H1 (cell line): ENCODE results near the gene GALNT9. TPM values are rescaled to one million over a fixed set of nuclear protein-coding genes. Genes with fewer than 3 reads are reported as not detected.

Source experiments
- CTCF ChIA-PET: fragments of 300-600 bp; sonication (Branson Sonifier 250); formaldehyde crosslinking; loops from one replicate; lab custom pipeline; 2021; ENCODE audit not compliant: partially characterized antibody; lab: Charles Lee
- POLR2A ChIA-PET: fragments of 300-600 bp; sonication (Branson Sonifier 250); formaldehyde crosslinking; loops from one replicate; lab custom pipeline; 2021; ENCODE audit warnings: inconsistent platforms; ENCODE audit not compliant: partially characterized antibody; lab: Charles Lee
- DNase-seq, 2 experiments: peaks; one replicate each; pipeline versions ENCODE4 v3.0.0 to v3.0.0-alpha.2; 2010 to 2022; ENCODE audit warnings: low spot score in 2 of 2, low read depth in 1 of 2, mixed read lengths in 1 of 2
- FAIRE-seq: peaks from 2 replicates; lab custom pipeline; 2011; peaks lifted over from hg19 to GRCh38; lab: Jason Lieb, UNC
- H2AFZ ChIP-seq: 2 replicates; pipeline ENCODE4 v1.8.1; 2012; ENCODE audit warnings: low read length, inconsistent platforms
- H2AK5ac ChIP-seq: 2 replicates; pipeline ENCODE4 v1.6.1; 2013; ENCODE audit warnings: low read depth, low read length
- H2BK120ac ChIP-seq: replicated peaks from 2 replicates; pipeline ENCODE3; 2013; ENCODE audit warnings: low read depth, low read length, inconsistent platforms
- H2BK12ac ChIP-seq: 2 replicates; pipeline ENCODE4 v1.6.1; 2013; ENCODE audit warnings: low read depth, low read length
- H2BK15ac ChIP-seq: 2 replicates; pipeline ENCODE4 v1.6.1; 2013; ENCODE audit warnings: low read length
- H2BK20ac ChIP-seq: 2 replicates; pipeline ENCODE4 v1.6.1; 2013; ENCODE audit warnings: low read length
- H2BK5ac ChIP-seq: 2 replicates; pipeline ENCODE4 v1.6.1; 2013; ENCODE audit warnings: low read depth, low read length
- H3K14ac ChIP-seq: 2 replicates; pipeline ENCODE4 v1.6.1; 2013; ENCODE audit warnings: inconsistent platforms; ENCODE audit not compliant: insufficient read length
- H3K18ac ChIP-seq: 2 replicates; pipeline ENCODE4 v1.6.1; 2013; ENCODE audit warnings: low read length; ENCODE audit errors: extremely low read depth
- H3K23ac ChIP-seq: 2 replicates; pipeline ENCODE4 v1.6.1; 2013; ENCODE audit warnings: inconsistent platforms; ENCODE audit not compliant: insufficient read length
- H3K23me2 ChIP-seq: 2 replicates; pipeline ENCODE4 v1.6.1; 2013; ENCODE audit warnings: low read depth, low read length
- H3K27ac ChIP-seq: 2 replicates; pipeline ENCODE4 v1.6.1; 2011; ENCODE audit warnings: low read depth, low read length, inconsistent platforms
- H3K27me3 ChIP-seq, 4 experiments: replicated peaks in 1 of 4; 1 replicate in 1 of 4; 2 replicates in 3 of 4; pipeline versions ENCODE4 v1.6.1 to v1.8.1; 2011 to 2013; ENCODE audit warnings: low read length in 3 of 4, mild to moderate bottlenecking in 3 of 4, inconsistent platforms in 2 of 4, mixed read lengths in 2 of 4, moderate library complexity in 1 of 4; ENCODE audit not compliant: control insufficient read depth in 3 of 4, insufficient read depth in 3 of 4; ENCODE audit errors: extremely low read depth in 1 of 4
- H3K36me3 ChIP-seq, 4 experiments: 2 replicates each; pipeline versions ENCODE4 v1.6.1 to v1.8.1; 2011 to 2013; ENCODE audit warnings: mild to moderate bottlenecking in 4 of 4, low read length in 3 of 4, moderate library complexity in 2 of 4, control low read depth in 1 of 4, inconsistent platforms in 1 of 4; ENCODE audit not compliant: insufficient read depth in 4 of 4, control insufficient read depth in 2 of 4
- H3K4ac ChIP-seq: replicated peaks from 2 replicates; pipeline ENCODE3; 2013; ENCODE audit warnings: low read length, low read depth, mixed read lengths, inconsistent platforms; ENCODE audit not compliant: insufficient read length
- H3K4me1 ChIP-seq, 4 experiments: replicated peaks in 1 of 4; 1 replicate in 1 of 4; 2 replicates in 3 of 4; pipeline versions ENCODE4 v1.6.1 to v1.8.1; 2011 to 2013; ENCODE audit warnings: low read length in 3 of 4, inconsistent platforms in 2 of 4, mixed read lengths in 1 of 4; ENCODE audit not compliant: insufficient read depth in 4 of 4, control insufficient read depth in 3 of 4
- H3K4me2 ChIP-seq, 2 experiments: 2 replicates each; pipeline versions ENCODE4 v1.6.1 to v1.8.1; 2011 to 2013; ENCODE audit warnings: low read depth in 2 of 2, low read length in 2 of 2, control low read depth in 1 of 2, inconsistent platforms in 1 of 2, mild to moderate bottlenecking in 1 of 2; ENCODE audit not compliant: insufficient read depth in 1 of 2
- H3K4me3 ChIP-seq, 4 experiments: fragments of 200-600, 300-600 bp in 1 of 4; sonication (generic), shearing (Covaris generic), sonication (Bioruptor Twin) in 1 of 4; 2 replicates each; pipeline versions ENCODE4 v1.5.1 to v1.8.1; 2011 to 2016; ENCODE audit warnings: low read length in 4 of 4, low read depth in 3 of 4, control low read depth in 2 of 4, inconsistent platforms in 2 of 4, mild to moderate bottlenecking in 2 of 4, mixed read lengths in 1 of 4, moderate library complexity in 1 of 4; ENCODE audit not compliant: insufficient read depth in 2 of 4; ENCODE audit errors: extremely low read depth in 1 of 4
- H3K56ac ChIP-seq: replicated peaks from 2 replicates; pipeline ENCODE3; 2013; ENCODE audit warnings: low read depth, mild to moderate bottlenecking, mixed read lengths, low read length, inconsistent platforms; ENCODE audit not compliant: insufficient read length
- H3K79me1 ChIP-seq: 2 replicates; pipeline ENCODE4 v1.6.1; 2013; ENCODE audit warnings: low read depth, low read length, control low read depth
- H3K79me2 ChIP-seq, 2 experiments: 2 replicates each; pipeline versions ENCODE4 v1.6.1 to v1.8.1; 2012 to 2013; ENCODE audit warnings: low read length in 2 of 2, mild to moderate bottlenecking in 2 of 2, inconsistent platforms in 1 of 2; ENCODE audit not compliant: insufficient read depth in 2 of 2, control insufficient read depth in 1 of 2
- H3K9ac ChIP-seq, 4 experiments: replicated peaks in 1 of 4; 1 replicate in 1 of 4; 2 replicates in 3 of 4; pipeline versions ENCODE4 v1.6.1 to v1.8.1; 2011 to 2013; ENCODE audit warnings: low read depth in 3 of 4, low read length in 3 of 4, control low read depth in 2 of 4, mild to moderate bottlenecking in 2 of 4, moderate library complexity in 2 of 4, inconsistent platforms in 1 of 4; ENCODE audit errors: extremely low read depth in 1 of 4
- H3K9me3 ChIP-seq, 2 experiments: 2 replicates each; pipeline versions ENCODE4 v1.6.1 to v1.8.1; 2012 to 2013; ENCODE audit warnings: mild to moderate bottlenecking in 2 of 2, moderate library complexity in 2 of 2, control low read depth in 1 of 2, inconsistent platforms in 1 of 2, low read depth in 1 of 2, low read length in 1 of 2, mixed read lengths in 1 of 2; ENCODE audit not compliant: insufficient read depth in 2 of 2
- H4K20me1 ChIP-seq, 2 experiments: replicated peaks in 1 of 2; 2 replicates each; pipeline versions ENCODE3 to v1.8.1; 2011 to 2013; ENCODE audit warnings: inconsistent platforms in 2 of 2, low read length in 2 of 2, mild to moderate bottlenecking in 1 of 2; ENCODE audit not compliant: insufficient read depth in 2 of 2, control insufficient read depth in 1 of 2
- H4K5ac ChIP-seq: 2 replicates; pipeline ENCODE4 v1.6.1; 2013; ENCODE audit warnings: low read length, low read depth, mixed read lengths, inconsistent platforms; ENCODE audit not compliant: insufficient read length
- H4K8ac ChIP-seq: 2 replicates; pipeline ENCODE4 v1.8.0; 2013; ENCODE audit warnings: mild to moderate bottlenecking, moderate library complexity, low read length, inconsistent platforms; ENCODE audit not compliant: insufficient read depth; ENCODE audit errors: extremely low read depth
- H4K91ac ChIP-seq: replicated peaks from 2 replicates; pipeline ENCODE3; 2013; ENCODE audit warnings: low read length, mixed read lengths, inconsistent platforms; ENCODE audit not compliant: insufficient read length
- FOSL1 ChIP-seq: IDR thresholded peaks from 2 replicates; pipeline ENCODE4 v1.6.1; 2011; ENCODE audit warnings: mild to moderate bottlenecking, low read depth, low read length, moderate library complexity; ENCODE audit not compliant: insufficient read depth
- RAD21 ChIP-seq, 2 experiments: IDR thresholded peaks in 1 of 2; conservative IDR thresholded peaks in 1 of 2; 2 replicates each; pipeline ENCODE4 v1.6.1; 2011; ENCODE audit warnings: low read depth in 2 of 2, low read length in 2 of 2, improper control_type of control experiment in 1 of 2, inconsistent platforms in 1 of 2, mild to moderate bottlenecking in 1 of 2, moderate library complexity in 1 of 2
- RBBP5 ChIP-seq: IDR thresholded peaks from 2 replicates; pipeline ENCODE4 v1.7.1; 2012; ENCODE audit warnings: low read depth, mild to moderate bottlenecking, inconsistent platforms, low read length, moderate library complexity, borderline replicate concordance
- RFX5 ChIP-seq: IDR thresholded peaks from 2 replicates; pipeline ENCODE4 v1.6.1; 2011; ENCODE audit warnings: low read depth, low read length, improper control_type of control experiment, borderline replicate concordance
- RNF2 ChIP-seq: fragments of 200-900, 300-1000 bp; sonication (generic); IDR thresholded peaks from 2 replicates; pipeline ENCODE4 v1.7.1; 2016; ENCODE audit warnings: borderline replicate concordance, low read depth, mild to moderate bottlenecking, antibody characterized with exemption, low read length; ENCODE audit not compliant: poor library complexity, severe bottlenecking; ENCODE audit errors: missing control alignments
- SIRT6 ChIP-seq: IDR thresholded peaks from one replicate; pipeline ENCODE4 v1.7.1; 2012; ENCODE audit warnings: low read length, inconsistent platforms
- SP2 ChIP-seq: IDR thresholded peaks from 2 replicates; pipeline ENCODE4 v1.6.1; 2012; ENCODE audit warnings: mild to moderate bottlenecking, low read length, inconsistent platforms
- SUZ12 ChIP-seq: fragments of 200-600 bp; sonication (generic); IDR thresholded peaks from 2 replicates; pipeline ENCODE4 v1.6.1; 2012; ENCODE audit warnings: mild to moderate bottlenecking, inconsistent platforms, low read length, moderate library complexity, mixed read lengths
- TAF7 ChIP-seq: optimal IDR thresholded peaks from 2 replicates; pipeline ENCODE3; 2011; ENCODE audit warnings: low read depth, mild to moderate bottlenecking, inconsistent platforms, low read length, moderate library complexity, borderline replicate concordance
- TEAD4 ChIP-seq: IDR thresholded peaks from 2 replicates; pipeline ENCODE4 v1.6.1; 2012; ENCODE audit warnings: low read depth, low read length, inconsistent platforms, mixed read lengths
- YY1 ChIP-seq: IDR thresholded peaks from 2 replicates; pipeline ENCODE4 v1.6.1; 2011; ENCODE audit warnings: low read depth, mild to moderate bottlenecking, low read length
- ZNF274 ChIP-seq: IDR thresholded peaks from 2 replicates; pipeline ENCODE4 v1.7.0; 2012; ENCODE audit warnings: low read length, borderline replicate concordance; ENCODE audit errors: extremely low read depth
- WGBS, 2 experiments: shearing (Covaris generic) in 1 of 2; methylation state at CpG; one replicate each; pipeline versions ENCODE4 v1.1.6 to v1.1.7; 2013 to 2015; ENCODE audit warnings: low lambda C conversion rate in 2 of 2, mixed read lengths in 2 of 2, inconsistent platforms in 1 of 2, low coverage in 1 of 2, missing lambda C conversion rate in 1 of 2; ENCODE audit not compliant: insufficient replicate concordance in 2 of 2, insufficient coverage in 1 of 2, insufficient read length in 1 of 2; ENCODE audit errors: extremely low coverage in 1 of 2, missing lambda C conversion rate in 1 of 2; 5-methylcytosine and 5-hydroxymethylcytosine counted together
- polyA plus RNA-seq, 7 experiments: library from polyadenylated mRNA; depleted of rRNA in 3 of 7; stranded (reverse) in 5 of 7; unstranded in 2 of 7; fragments of >200 nt in 5 of 7; fragments of 200-250 nt in 2 of 7; gene quantifications; 1 replicate in 5 of 7; 2 replicates in 1 of 7; 4 replicates in 1 of 7; pipeline versions ENCODE4 v1.2.1 to v1.2.3, GENCODE V29; 2011 to 2013; ENCODE audit warnings: missing spikeins in 2 of 7, mixed read lengths in 2 of 7
- total RNA-seq: library from RNA; stranded (reverse); fragmentation: NEBNext Ultra II Directional; extraction: Animal tissue kit (Norgen Biotek cat#: 25700); gene quantifications from 2 replicates; pipeline ENCODE4 v1.2.1, GENCODE V29; 2021

GALNT9 gene
- total and polyA plus RNA-seq, 2 of the 8 experiments (the other 6 are each of a cell fraction or from before 2014, with no cell fraction given) = 2.0 to 3.6 TPM

DNA sequence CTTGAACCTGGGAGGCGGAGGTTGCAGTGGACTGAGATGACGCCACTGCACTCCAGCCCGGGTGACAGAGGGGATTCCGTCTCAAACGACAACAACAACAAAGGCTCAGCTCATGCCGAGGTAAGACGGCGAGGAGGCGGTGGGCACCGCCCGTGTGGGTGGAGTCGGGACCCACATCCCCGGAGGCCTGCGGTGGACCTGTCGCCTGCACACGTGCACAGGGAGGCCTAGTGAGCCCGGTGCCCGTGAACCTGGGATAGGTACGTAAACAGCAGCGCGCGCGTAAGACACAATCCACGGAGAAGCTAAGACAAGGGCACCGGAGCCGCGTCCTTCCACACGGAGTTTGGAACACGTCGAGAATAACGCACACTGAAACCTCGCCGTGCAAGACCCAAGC, 78.7 kb downstream of the GALNT9 start:
- H2BK120ac ChIP-seq = no peak overlapping the region
- H3K36me3 ChIP-seq = no peaks in the 10 kb centered on the region
- DNase-seq = no peak
- H3K18ac ChIP-seq = no peak overlapping the region
- no peak overlapping the region for H2BK20ac ChIP-seq
- no peak overlapping the region for H2BK15ac ChIP-seq
- H3K23me2 ChIP-seq = no peaks in the 10 kb centered on the region
- no peak overlapping the region for H3K4me2 ChIP-seq
- H4K8ac ChIP-seq = no peak overlapping the region
- no peak overlapping the region for H3K9ac ChIP-seq
- POLR2A ChIA-PET = no interaction called here
- H3K79me2 ChIP-seq = no peaks in the 10 kb centered on the region
- TF ChIP-seq RAD21 (IDR thresholded peaks at IDR 0.05 in 1 of 2, conservative IDR thresholded peaks at IDR 0.05 in 1 of 2; ENCODE audit: low read depth in 2 of 2, low read length in 2 of 2) = no peak
- no peak for TF ChIP-seq TAF7
- TF ChIP-seq SP2 = no peak
- no peak for TF ChIP-seq RFX5
- no peak for TF ChIP-seq SUZ12
- no peak for TF ChIP-seq FOSL1
- TF ChIP-seq YY1 = no peak
- TF ChIP-seq SIRT6 = no peak
- no peak for TF ChIP-seq TEAD4
- TF ChIP-seq ZNF274 = no peak
- TF ChIP-seq RNF2 = no peak
- no peak for TF ChIP-seq RBBP5
- TF ChIP-seq, all 59 proteins: peak for 0
- H3K14ac ChIP-seq = no peak overlapping the region
- no peak overlapping the region for H2AFZ ChIP-seq
- H3K23ac ChIP-seq = no peak overlapping the region
- H3K79me1 ChIP-seq = no peaks in the 10 kb centered on the region
- no peak overlapping the region for H2BK5ac ChIP-seq
- no peak overlapping the region for H2BK12ac ChIP-seq
- no peaks in the 10 kb centered on the region for H4K20me1 ChIP-seq
- no peak overlapping the region for H3K4me3 ChIP-seq
- WGBS, 2 experiments = 97% methylated on average over 33 of the region's 33 CpGs; no CpG with 5 or more reads in 1 of the 2 experiments
- H4K91ac ChIP-seq = no peak overlapping the region
- H3K27ac ChIP-seq = no peak overlapping the region
- no peak overlapping the region for H3K4ac ChIP-seq
- FAIRE-seq = no peak
- H3K27me3 ChIP-seq = peaks cover 0 to 8% (median 0%) of the 10 kb centered on the region in 4 experiments; a peak in 4 of 7 replicates
- H2AK5ac ChIP-seq = no peak overlapping the region
- no peak overlapping the region for H3K56ac ChIP-seq
- H4K5ac ChIP-seq = no peak overlapping the region
- CTCF ChIA-PET = interaction anchor here (0.8 to 0.9 kb wide), 2 partner anchors 132 to 163 kb away, joined by 3 to 4 read pairs; no protein-coding TSS in a partner anchor
- no peaks in the 10 kb centered on the region for H3K9me3 ChIP-seq
- peaks cover 0 to 9% (median 5%) of the 10 kb centered on the region in 4 experiments; a peak in 5 of 7 replicates for H3K4me1 ChIP-seq
